GM12892 (cell line): Measurements from ENCODE around the gene KLHL26.
A peak's percentile ranks its signal among the peaks of the same experiment; 100 is the strongest.

ENCODE experiments used
- DNase-seq: peaks from one replicate; pipeline ENCODE4 v3.0.0; 2011; ENCODE audit not compliant: insufficient read length
- FAIRE-seq: peaks from 2 replicates; lab custom pipeline; 2011; peaks lifted over from hg19 to GRCh38; lab: Jason Lieb, UNC
- POLR2A ChIP-seq: IDR thresholded peaks from 2 replicates; pipeline ENCODE4 v1.6.1; 2011; ENCODE audit warnings: low read depth, low read length, control low read depth
- POLR2AphosphoS5 ChIP-seq: IDR thresholded peaks from 2 replicates; pipeline ENCODE4 v1.6.1; 2011; ENCODE audit warnings: low read depth, low read length, control low read depth
- TAF1 ChIP-seq: IDR thresholded peaks from 2 replicates; pipeline ENCODE4 v1.6.1; 2011; ENCODE audit warnings: low read depth, mild to moderate bottlenecking, control low read depth, low read length, borderline replicate concordance

KLHL26 gene

GRCh38 chr19:18657590-18658365 is 20.9 kb downstream of the KLHL26 start:
- DNase-seq (no peak), FAIRE-seq (peak; percentile 64)
- TF ChIP-seq POLR2AphosphoS5, result no peak
- no peak for TF ChIP-seq POLR2A
- no peak for TF ChIP-seq TAF1

- FAIRE-seq (no peak), DNase-seq (no peak)
- TF ChIP-seq POLR2A (no peak), POLR2AphosphoS5 (no peak), TAF1 (no peak)
These were observed 21.6 kb downstream of the KLHL26 start for GRCh38 chr19:18658366-18658855.

GRCh38 chr19:18659281-18660050 is 22.6 kb downstream of the KLHL26 start:
- no peak for TF ChIP-seq TAF1
- TF ChIP-seq POLR2A, result no peak
- TF ChIP-seq POLR2AphosphoS5, result no peak
- no peak for FAIRE-seq
- DNase-seq, result no peak

GRCh38 chr19:18660051-18660910 is 23.5 kb downstream of the KLHL26 start:
- no peak for DNase-seq
- FAIRE-seq, result no peak
- TF ChIP-seq POLR2A, result no peak
- no peak for TF ChIP-seq TAF1
- TF ChIP-seq POLR2AphosphoS5, result no peak

GRCh38 chr19:18660939-18661670 is 24.3 kb downstream of the KLHL26 start:
- no peak for TF ChIP-seq POLR2A
- TF ChIP-seq POLR2AphosphoS5, result no peak
- no peak for TF ChIP-seq TAF1
- no peak for DNase-seq
- no peak for FAIRE-seq

- no peak for FAIRE-seq
These were observed 26.3 kb downstream of the KLHL26 start for GRCh38 chr19:18662972-18663732.

GRCh38 chr19:18663940-18664530 is 27.2 kb downstream of the KLHL26 start:
- no peak for DNase-seq
- TF ChIP-seq TAF1 (no peak), POLR2A (no peak), POLR2AphosphoS5 (no peak)
- no peak for FAIRE-seq

More at GRCh38 chr19:18662972-18663732, 26.3 kb downstream of the KLHL26 start:
- no peak for DNase-seq
- TF ChIP-seq POLR2A, result no peak
- no peak for TF ChIP-seq POLR2AphosphoS5
- no peak for TF ChIP-seq TAF1

GRCh38 chr19:18665771-18666202 is 29.0 kb downstream of the KLHL26 start:
- DNase-seq, result no peak
- no peak for TF ChIP-seq POLR2AphosphoS5
- no peak for FAIRE-seq

- TF ChIP-seq TAF1 (no peak), POLR2A (no peak), POLR2AphosphoS5 (no peak)
- no peak for FAIRE-seq
- DNase-seq, result no peak
These were observed 29.5 kb downstream of the KLHL26 start for GRCh38 chr19:18666317-18666716.
